T-helper 9 cell (primary cell): ENCODE results near the gene EXPH5.
A peak's percentile ranks its signal among the peaks of the same experiment; 100 is the strongest.
"Not testable (repeated sequence)": the region's sequence is repeated elsewhere in the genome, so short reads cannot be mapped to it uniquely, and the experiment has no call there.

Experiments used
- DNase-seq: peaks from one replicate; pipeline ENCODE4 v3.0.0-alpha.2; 2020

EXPH5 gene

GRCh38 chr11:108602818-108603217 lies 9.2 kb upstream of the EXPH5 start:
- not testable (repeated sequence) for DNase-seq

- no peak for DNase-seq
Measured at GRCh38 chr11:108601150-108601549, 7.6 kb upstream of the EXPH5 start.

- no peak for DNase-seq
Measured at GRCh38 chr11:108599978-108600377, 6.4 kb upstream of the EXPH5 start.

- DNase-seq: no peak
Measured at GRCh38 chr11:108597736-108598355, 4.3 kb upstream of the EXPH5 start.

- no peak for DNase-seq
Measured at GRCh38 chr11:108596701-108597100, 3.1 kb upstream of the EXPH5 start.

GRCh38 chr11:108593923-108594434 lies 411 bp upstream of the EXPH5 start:
- DNase-seq: no peak

GRCh38 chr11:108592591-108593213 lies 866 bp downstream of the EXPH5 start:
- DNase-seq: peak; percentile 15

- no peak for DNase-seq
Measured at GRCh38 chr11:108591893-108592292, 1.7 kb downstream of the EXPH5 start.

- DNase-seq: no peak
Measured at GRCh38 chr11:108589136-108589535, 4.4 kb downstream of the EXPH5 start.

GRCh38 chr11:108588287-108588686 lies 5.3 kb downstream of the EXPH5 start:
- DNase-seq: no peak

GRCh38 chr11:108587109-108587508 lies 6.5 kb downstream of the EXPH5 start:
- no peak for DNase-seq

GRCh38 chr11:108586600-108586999 lies 7.0 kb downstream of the EXPH5 start:
- no peak for DNase-seq

GRCh38 chr11:108586185-108586584 lies 7.4 kb downstream of the EXPH5 start:
- not testable (repeated sequence) for DNase-seq

- DNase-seq: no peak
Measured at GRCh38 chr11:108584973-108585372, 8.6 kb downstream of the EXPH5 start.

GRCh38 chr11:108580645-108581044 lies 12.9 kb downstream of the EXPH5 start:
- DNase-seq: no peak

- no peak for DNase-seq
Measured at GRCh38 chr11:108580043-108580442, 13.5 kb downstream of the EXPH5 start.

- no peak for DNase-seq
Measured at GRCh38 chr11:108576523-108576922, 17.0 kb downstream of the EXPH5 start.

GRCh38 chr11:108574675-108575074 lies 18.9 kb downstream of the EXPH5 start:
- no peak for DNase-seq

- no peak for DNase-seq
Measured at GRCh38 chr11:108571001-108571400, 22.6 kb downstream of the EXPH5 start.

GRCh38 chr11:108569896-108570295 lies 23.7 kb downstream of the EXPH5 start:
- DNase-seq: no peak

- no peak for DNase-seq
Measured at GRCh38 chr11:108568195-108568858, 25.2 kb downstream of the EXPH5 start.

- no peak for DNase-seq
Measured at GRCh38 chr11:108565653-108566052, 27.9 kb downstream of the EXPH5 start.

GRCh38 chr11:108562746-108563581 lies 30.6 kb downstream of the EXPH5 start:
- no peak for DNase-seq
